Suprapubic skin (tissue), 4 donors: ENCODE data around the gene TRPV3. TPM values are rescaled to one million over a fixed set of nuclear protein-coding genes. Genes with fewer than 3 reads are reported as not detected.

Experiments used
- DNase-seq, 2 donors: peaks; one replicate each; pipeline ENCODE4 v3.0.0-alpha.2; 2019; ENCODE audit warnings: low spot score in 2 of 2
- H3K27ac ChIP-seq: fragments of 200-600 bp; sonication (generic); one replicate; pipeline ENCODE4 v1.5.1; 2019
- H3K27me3 ChIP-seq: fragments of 200-600 bp; sonication (generic); one replicate; pipeline ENCODE4 v1.5.1; 2019
- H3K36me3 ChIP-seq: fragments of 200-600 bp; sonication (generic); one replicate; pipeline ENCODE4 v1.5.1; 2019
- H3K4me1 ChIP-seq: fragments of 200-600 bp; sonication (generic); one replicate; pipeline ENCODE4 v1.5.1; 2019
- H3K4me3 ChIP-seq: fragments of 200-600 bp; sonication (generic); one replicate; pipeline ENCODE4 v1.5.1; 2019; ENCODE audit warnings: mild to moderate bottlenecking
- H3K9me3 ChIP-seq: fragments of 200-600 bp; sonication (generic); one replicate; pipeline ENCODE4 v1.5.1; 2019
- CTCF ChIP-seq, 2 donors: fragments of 200-600 bp in 1 of 2; fragments of 450-650 bp in 1 of 2; sonication (generic) in 1 of 2; IDR thresholded peaks; one replicate each; pipeline ENCODE4 v1.5.1; 2016 to 2019; ENCODE audit warnings: antibody characterized with exemption in 2 of 2, mild to moderate bottlenecking in 1 of 2, moderate library complexity in 1 of 2
- EP300 ChIP-seq: sonication (generic); formaldehyde crosslinking; IDR thresholded peaks from one replicate; pipeline ENCODE4 v1.6.1; 2017; ENCODE audit warnings: antibody characterized with exemption
- POLR2A ChIP-seq, 2 donors: fragments of 450-650 bp; IDR thresholded peaks; one replicate each; pipeline ENCODE4 v1.6.1; 2017; ENCODE audit warnings: antibody characterized with exemption in 2 of 2, mild to moderate bottlenecking in 2 of 2, moderate library complexity in 2 of 2
- POLR2AphosphoS5 ChIP-seq, 3 donors: sonication (generic); formaldehyde crosslinking; IDR thresholded peaks; one replicate each; pipeline ENCODE4 v1.6.1; 2017; ENCODE audit warnings: antibody characterized with exemption in 3 of 3
- WGBS: methylation state at CpG from one replicate; pipeline ENCODE4 v1.1.5; 2018; 5-methylcytosine and 5-hydroxymethylcytosine counted together
- total RNA-seq, 4 donors: library from RNA; depleted of rRNA; stranded (reverse); fragments of >200 nt; gene quantifications; one replicate each; pipeline ENCODE4 v1.1.0, GENCODE V29; 2016

The TRPV3 gene
- total RNA-seq, 4 donors from 2014 or later: 25.6 to 45.4 (median 34.4) TPM

- no peak overlapping the region for H3K27ac ChIP-seq
- peak in 1 of 2 donors; percentile 47 for DNase-seq
- peaks cover 20% of the 10 kb centered on the region for H3K4me1 ChIP-seq
- no peak for TF ChIP-seq POLR2A (IDR thresholded peaks at IDR 0.05)
- WGBS: 95% methylated on average over 5 of the region's 5 CpGs
- H3K9me3 ChIP-seq: no peaks in the 10 kb centered on the region
- H3K36me3 ChIP-seq: no peaks in the 10 kb centered on the region
- H3K27me3 ChIP-seq: no peaks in the 10 kb centered on the region
- H3K4me3 ChIP-seq: no peak overlapping the region
Observed at GRCh38 chr17:3533752-3534151, 23.9 kb downstream of the TRPV3 start.

GRCh38 chr17:3532859-3533142, 24.8 kb downstream of the TRPV3 start:
- 96% methylated on average over 3 of the region's 10 CpGs for WGBS
- DNase-seq: no peak
- Histone ChIP-seq H3K36me3 (no peaks in the 10 kb centered on the region), H3K27ac (no peak overlapping the region), H3K27me3 (no peaks in the 10 kb centered on the region), H3K4me1 (peaks cover 20% of the 10 kb centered on the region), H3K4me3 (no peak overlapping the region), H3K9me3 (no peaks in the 10 kb centered on the region)
- TF ChIP-seq POLR2AphosphoS5 (IDR thresholded peaks at IDR 0.05) (no peak), CTCF (IDR thresholded peaks at IDR 0.05) (no peak), EP300 (no peak), POLR2A (IDR thresholded peaks at IDR 0.05) (no peak)

- no peak for TF ChIP-seq CTCF (IDR thresholded peaks at IDR 0.05)
- TF ChIP-seq POLR2A (IDR thresholded peaks at IDR 0.05): no peak
- no peak for TF ChIP-seq POLR2AphosphoS5 (IDR thresholded peaks at IDR 0.05)
- no peak for TF ChIP-seq EP300
Observed at GRCh38 chr17:3532106-3532858, 25.3 kb downstream of the TRPV3 start.

GRCh38 chr17:3531266-3532101, 26.1 kb downstream of the TRPV3 start:
- DNase-seq: peak in 1 of 2 donors; percentile 39
- H3K27ac ChIP-seq: peak overlapping the region; percentile 12
- WGBS: 79% methylated on average over 7 of the region's 21 CpGs

More at GRCh38 chr17:3532106-3532858, 25.3 kb downstream of the TRPV3 start:
- peak in 1 of 2 donors; percentile 56 for DNase-seq
- no peak overlapping the region for H3K27ac ChIP-seq
- no peaks in the 10 kb centered on the region for H3K36me3 ChIP-seq
- no peaks in the 10 kb centered on the region for H3K9me3 ChIP-seq
- WGBS: 81% methylated on average over 8 of the region's 36 CpGs
- H3K4me3 ChIP-seq: no peak overlapping the region
- H3K4me1 ChIP-seq: peaks cover 20% of the 10 kb centered on the region
- H3K27me3 ChIP-seq: no peaks in the 10 kb centered on the region

More at GRCh38 chr17:3531266-3532101, 26.1 kb downstream of the TRPV3 start:
- H3K9me3 ChIP-seq: no peaks in the 10 kb centered on the region
- H3K4me3 ChIP-seq: no peak overlapping the region
- H3K4me1 ChIP-seq: peaks cover 18% of the 10 kb centered on the region
- H3K36me3 ChIP-seq: peaks cover 4% of the 10 kb centered on the region
- no peaks in the 10 kb centered on the region for H3K27me3 ChIP-seq
- TF ChIP-seq POLR2AphosphoS5 (IDR thresholded peaks at IDR 0.05): no peak
- TF ChIP-seq EP300: no peak
- no peak for TF ChIP-seq POLR2A (IDR thresholded peaks at IDR 0.05)
- TF ChIP-seq CTCF (IDR thresholded peaks at IDR 0.05): no peak
